Measurements from ENCODE around the gene RIPK3.

RIPK3 gene

GRCh38 chr14:24300326-24300980, 39.3 kb downstream of the RIPK3 start:
- CTCF ChIA-PET: interaction anchor here (0.8 to 19.1 kb wide), 12 partner anchors 10 to 131 kb away, joined by 3 to 391 read pairs (median 20); partner anchors contain the start of genes ADCY4, CHMP4A, CIDEB and LTB4R
- no peaks in the 10 kb centered on the region for H3K27me3 ChIP-seq (replicated peaks in 2 of 5; ENCODE audit: control insufficient read depth in 4 of 5, insufficient read depth in 5 of 5, low read length in 4 of 5)
- H3K4me1 ChIP-seq (ENCODE audit: control extremely low read depth in 1 of 4, control insufficient read depth in 4 of 4, insufficient read depth in 4 of 4, low read length in 3 of 4): peaks cover 7 to 36% (median 28%) of the 10 kb centered on the region in 4 experiments
- H3K36me3 ChIP-seq (ENCODE audit: control insufficient read depth in 4 of 4, insufficient read depth in 4 of 4, low read length in 3 of 4): peaks cover 20 to 51% (median 46%) of the 10 kb centered on the region in 4 experiments
- 34% methylated on average over 12 of the region's 16 CpGs for whole genome bisulfite sequencing (ENCODE audit: insufficient coverage)
- no peak for DNase-seq
- H3K9me3 ChIP-seq (ENCODE audit: control extremely low read depth in 1 of 5, control insufficient read depth in 4 of 5, insufficient read depth in 2 of 5, low read depth in 1 of 5, low read length in 4 of 5): no peaks in the 10 kb centered on the region
- POLR2A ChIA-PET: interaction anchor here (0.6 to 1.6 kb wide), 3 partner anchors 8 to 210 kb away, joined by 3 read pairs; partner anchors contain the start of genes CIDEB and RABGGTA
- H3K4me3 ChIP-seq (ENCODE audit: control insufficient read depth in 1 of 7, extremely low read depth in 1 of 7, insufficient read depth in 4 of 7, low read depth in 2 of 7, low read length in 6 of 7): peak overlapping the region; percentile 85 to 98 (median 92)
- peak overlapping the region; percentile 75 to 83 for H3K27ac ChIP-seq (ENCODE audit: insufficient read depth in 1 of 2, low read depth in 1 of 2, low read length in 2 of 2, poor library complexity in 1 of 2, severe bottlenecking in 2 of 2)

- CTCF ChIA-PET: interaction anchor here (0.8 to 19.1 kb wide), 15 partner anchors 10 to 137 kb away, joined by 3 to 391 read pairs (median 17); partner anchors contain the start of genes ADCY4, CIDEB, LTB4R and LTB4R2
- Histone ChIP-seq H3K27me3 (replicated peaks in 2 of 5; ENCODE audit: control insufficient read depth in 4 of 5, insufficient read depth in 5 of 5, low read length in 4 of 5) (no peaks in the 10 kb centered on the region), H3K9me3 (ENCODE audit: control extremely low read depth in 1 of 5, control insufficient read depth in 4 of 5, insufficient read depth in 2 of 5, low read depth in 1 of 5, low read length in 4 of 5) (no peaks in the 10 kb centered on the region), H3K27ac (ENCODE audit: insufficient read depth in 1 of 2, low read depth in 1 of 2, low read length in 2 of 2, poor library complexity in 1 of 2, severe bottlenecking in 2 of 2) (peak within 1 kb of the TSS; percentile 75 to 83), H3K4me3 (ENCODE audit: control insufficient read depth in 1 of 7, extremely low read depth in 1 of 7, insufficient read depth in 4 of 7, low read depth in 2 of 7, low read length in 6 of 7) (peak within 1 kb of the TSS; percentile 85 to 98 (median 92)), H3K36me3 (ENCODE audit: control insufficient read depth in 4 of 4, insufficient read depth in 4 of 4, low read length in 3 of 4) (peaks cover 18 to 42% (median 37%) of the 10 kb centered on the region in 4 experiments), H3K4me1 (ENCODE audit: control extremely low read depth in 1 of 4, control insufficient read depth in 4 of 4, insufficient read depth in 4 of 4, low read length in 3 of 4) (peaks cover 7 to 36% (median 28%) of the 10 kb centered on the region in 4 experiments)
- DNase-seq: peak; percentile 89 to 92 (median 91)
- WGBS (ENCODE audit: insufficient coverage): 1% methylated on average over 69 of the region's 75 CpGs
- POLR2A ChIA-PET: interaction anchor here (0.6 to 3.0 kb wide), 5 partner anchors 9 to 209 kb away, joined by 3 to 16 read pairs (median 3); partner anchors contain the start of genes CBLN3, CIDEB, KHNYN and RABGGTA
These were observed 40.3 kb downstream of the RIPK3 start, which contains the start of the genes DHRS1 and NOP9 for GRCh38 chr14:24299255-24300191. TSS of gene DHRS1 (minus strand) at chr14:24299780. CDS start at chr14:24299106, 674 bp downstream. TSS of gene NOP9 (plus strand) at chr14:24299850. CDS start at chr14:24299955, 105 bp downstream.

GRCh38 chr14:24298892-24299254, 40.9 kb downstream of the RIPK3 start:
- peaks cover 14 to 35% (median 32%) of the 10 kb centered on the region in 4 experiments for H3K36me3 ChIP-seq (ENCODE audit: control insufficient read depth in 4 of 4, insufficient read depth in 4 of 4, low read length in 3 of 4)
- H3K9me3 ChIP-seq (ENCODE audit: control extremely low read depth in 1 of 5, control insufficient read depth in 4 of 5, insufficient read depth in 2 of 5, low read depth in 1 of 5, low read length in 4 of 5): no peaks in the 10 kb centered on the region
- peak overlapping the region; percentile 85 to 98 (median 92) for H3K4me3 ChIP-seq (ENCODE audit: control insufficient read depth in 1 of 7, extremely low read depth in 1 of 7, insufficient read depth in 4 of 7, low read depth in 2 of 7, low read length in 6 of 7)
- CTCF ChIA-PET: interaction anchor here (1.0 to 19.1 kb wide), 13 partner anchors 9 to 138 kb away, joined by 3 to 391 read pairs (median 17); partner anchors contain the start of genes ADCY4, CIDEB, LTB4R and LTB4R2
- H3K27me3 ChIP-seq (replicated peaks in 2 of 5; ENCODE audit: control insufficient read depth in 4 of 5, insufficient read depth in 5 of 5, low read length in 4 of 5): no peaks in the 10 kb centered on the region
- DNase-seq: peak in 2 of 3 donors; percentile 47 to 58
- POLR2A ChIA-PET: interaction anchor here (1.6 to 3.0 kb wide), 2 partner anchors 9 to 57 kb away, joined by 3 to 16 read pairs; partner anchors contain the start of genes CIDEB and TINF2
- H3K4me1 ChIP-seq (ENCODE audit: control extremely low read depth in 1 of 4, control insufficient read depth in 4 of 4, insufficient read depth in 4 of 4, low read length in 3 of 4): peaks cover 7 to 36% (median 28%) of the 10 kb centered on the region in 4 experiments
- WGBS (ENCODE audit: insufficient coverage): 72% methylated on average over 7 of the region's 7 CpGs
- H3K27ac ChIP-seq (ENCODE audit: insufficient read depth in 1 of 2, low read depth in 1 of 2, low read length in 2 of 2, poor library complexity in 1 of 2, severe bottlenecking in 2 of 2): peak overlapping the region; percentile 75 to 83

- Histone ChIP-seq H3K36me3 (ENCODE audit: control insufficient read depth in 4 of 4, insufficient read depth in 4 of 4, low read length in 3 of 4) (peaks cover 9 to 25% (median 21%) of the 10 kb centered on the region in 4 experiments), H3K27me3 (replicated peaks in 2 of 5; ENCODE audit: control insufficient read depth in 4 of 5, insufficient read depth in 5 of 5, low read length in 4 of 5) (no peaks in the 10 kb centered on the region), H3K9me3 (ENCODE audit: control extremely low read depth in 1 of 5, control insufficient read depth in 4 of 5, insufficient read depth in 2 of 5, low read depth in 1 of 5, low read length in 4 of 5) (no peaks in the 10 kb centered on the region), H3K4me3 (ENCODE audit: control insufficient read depth in 1 of 7, extremely low read depth in 1 of 7, insufficient read depth in 4 of 7, low read depth in 2 of 7, low read length in 6 of 7) (no peak overlapping the region), H3K4me1 (ENCODE audit: control extremely low read depth in 1 of 4, control insufficient read depth in 4 of 4, insufficient read depth in 4 of 4, low read length in 3 of 4) (peaks cover 7 to 36% (median 28%) of the 10 kb centered on the region in 4 experiments), H3K27ac (ENCODE audit: insufficient read depth in 1 of 2, low read depth in 1 of 2, low read length in 2 of 2, poor library complexity in 1 of 2, severe bottlenecking in 2 of 2) (no peak overlapping the region)
- 30% methylated on average over 5 of the region's 5 CpGs for WGBS (ENCODE audit: insufficient coverage)
- DNase-seq: peak in 1 of 3 donors; percentile 41
- ChIA-PET POLR2A (interaction anchor here (1.0 to 3.0 kb wide), 3 partner anchors 45 to 55 kb away, joined by 3 to 16 read pairs (median 3); partner anchors contain the start of gene TINF2), CTCF (interaction anchor here (0.6 to 19.1 kb wide), 28 partner anchors 8 to 1258 kb away, joined by 3 to 391 read pairs (median 6); partner anchors contain the start of genes ADCY4, CHMP4A, CIDEB and GMPR2)
These were observed 42.4 kb downstream of the RIPK3 start for GRCh38 chr14:24297190-24297964.

GRCh38 chr14:24296341-24297157, 43.2 kb downstream of the RIPK3 start:
- POLR2A ChIA-PET: interaction anchor here (1.0 to 3.0 kb wide), 3 partner anchors 45 to 54 kb away, joined by 3 to 16 read pairs (median 3); partner anchors contain the start of gene TINF2
- DNase-seq: peak; percentile 85 to 94 (median 92)
- no peaks in the 10 kb centered on the region for H3K27me3 ChIP-seq (replicated peaks in 2 of 5; ENCODE audit: control insufficient read depth in 4 of 5, insufficient read depth in 5 of 5, low read length in 4 of 5)
- no peak overlapping the region for H3K4me3 ChIP-seq (ENCODE audit: control insufficient read depth in 1 of 7, extremely low read depth in 1 of 7, insufficient read depth in 4 of 7, low read depth in 2 of 7, low read length in 6 of 7)
- H3K27ac ChIP-seq (ENCODE audit: insufficient read depth in 1 of 2, low read depth in 1 of 2, low read length in 2 of 2, poor library complexity in 1 of 2, severe bottlenecking in 2 of 2): peak overlapping the region in 1 of 2 experiments; percentile 12
- CTCF ChIA-PET: interaction anchor here (0.6 to 19.1 kb wide), 27 partner anchors 13 to 1257 kb away, joined by 3 to 391 read pairs (median 5); partner anchors contain the start of genes ADCY4, CHMP4A, CIDEB and GMPR2
- WGBS (ENCODE audit: insufficient coverage): 93% methylated on average over 9 of the region's 12 CpGs
- peaks cover 7 to 36% (median 28%) of the 10 kb centered on the region in 4 experiments for H3K4me1 ChIP-seq (ENCODE audit: control extremely low read depth in 1 of 4, control insufficient read depth in 4 of 4, insufficient read depth in 4 of 4, low read length in 3 of 4)
- H3K9me3 ChIP-seq (ENCODE audit: control extremely low read depth in 1 of 5, control insufficient read depth in 4 of 5, insufficient read depth in 2 of 5, low read depth in 1 of 5, low read length in 4 of 5): no peaks in the 10 kb centered on the region
- H3K36me3 ChIP-seq (ENCODE audit: control insufficient read depth in 4 of 4, insufficient read depth in 4 of 4, low read length in 3 of 4): peaks cover 11 to 24% (median 19%) of the 10 kb centered on the region in 4 experiments
